G401 (cell line): ENCODE data around the gene SLC35G3. TPM values are rescaled to one million over a fixed set of nuclear protein-coding genes. Genes with fewer than 3 reads are reported as not detected.
"Not testable (repeated sequence)": the region's sequence is repeated elsewhere in the genome, so short reads cannot be mapped to it uniquely, and the experiment has no call there.

ENCODE experiments used
- DNase-seq: peaks from one replicate; pipeline ENCODE4 v3.0.0-alpha.2; 2015; ENCODE audit warnings: low spot score
- in situ Hi-C: cut with HindIII; loops from 2 replicates; pipeline ENCODE4 v1.10.0; 2016; ENCODE audit warnings: low sequenced_read_pairs, mixed read lengths
- total RNA-seq: library from RNA; depleted of rRNA; stranded (reverse); fragments of >200 nt; shearing (Covaris generic); gene quantifications from 2 replicates; pipeline ENCODE4 v1.2.3, GENCODE V29; 2014

The SLC35G3 gene
- total RNA-seq, 1 experiment from 2014 or later: not detected

GRCh38 chr17:35214192-35214591, 20.0 kb upstream of the SLC35G3 start:
- DNase-seq: no peak
- in situ Hi-C loops: no loop called here

DNA sequence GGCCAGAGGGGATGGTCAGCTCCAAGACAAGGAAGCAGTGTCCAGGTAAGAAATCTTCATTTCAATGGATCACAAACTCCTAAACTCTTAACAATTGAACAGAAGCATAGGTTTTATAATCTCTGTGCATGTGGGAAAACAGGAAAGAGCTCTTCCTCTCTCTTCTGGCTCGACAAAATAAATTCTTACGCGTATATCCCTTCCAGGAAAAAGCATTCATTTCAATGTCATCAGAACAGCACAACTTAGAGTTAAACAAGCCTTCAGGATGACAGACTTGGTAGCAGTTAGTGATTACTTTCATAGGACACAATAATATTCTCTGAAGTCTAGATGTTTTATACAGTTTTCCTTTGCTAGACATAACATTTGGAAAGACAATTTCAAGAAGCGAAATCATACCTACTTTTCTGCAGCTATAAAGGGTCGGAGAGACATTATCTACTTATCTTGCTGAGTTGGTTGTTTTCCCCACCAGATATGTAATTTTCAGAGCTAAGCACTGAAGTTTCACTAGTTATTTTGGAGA, 19.3 kb upstream of the SLC35G3 start:
- in situ Hi-C loops: no loop called here

GRCh38 chr17:35212668-35213067, 18.5 kb upstream of the SLC35G3 start:
- no peak for DNase-seq
- in situ Hi-C loops: no loop called here

More for the DNA sequence above, 19.3 kb upstream of the SLC35G3 start:
- DNase-seq: no peak

DNA sequence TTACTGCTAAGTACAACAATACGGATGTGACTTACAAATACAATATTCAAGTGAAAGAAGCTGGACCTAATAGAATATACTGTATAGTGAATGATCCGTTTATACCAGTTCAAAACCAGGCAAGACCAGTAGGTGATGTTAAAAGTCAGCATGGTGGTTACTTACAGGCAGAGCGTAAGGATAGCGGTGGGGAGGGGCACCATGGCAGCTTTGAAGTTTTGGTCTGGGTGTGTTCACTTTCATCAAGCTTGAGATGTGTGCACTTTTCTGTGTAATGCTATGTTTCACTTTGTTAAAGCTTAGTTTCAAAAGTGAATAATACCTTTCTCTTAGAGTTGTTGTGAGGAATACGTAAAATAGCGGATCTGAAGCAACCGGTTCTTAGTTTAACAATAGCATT, 16.5 kb upstream of the SLC35G3 start:
- in situ Hi-C loops: no loop called here

DNA sequence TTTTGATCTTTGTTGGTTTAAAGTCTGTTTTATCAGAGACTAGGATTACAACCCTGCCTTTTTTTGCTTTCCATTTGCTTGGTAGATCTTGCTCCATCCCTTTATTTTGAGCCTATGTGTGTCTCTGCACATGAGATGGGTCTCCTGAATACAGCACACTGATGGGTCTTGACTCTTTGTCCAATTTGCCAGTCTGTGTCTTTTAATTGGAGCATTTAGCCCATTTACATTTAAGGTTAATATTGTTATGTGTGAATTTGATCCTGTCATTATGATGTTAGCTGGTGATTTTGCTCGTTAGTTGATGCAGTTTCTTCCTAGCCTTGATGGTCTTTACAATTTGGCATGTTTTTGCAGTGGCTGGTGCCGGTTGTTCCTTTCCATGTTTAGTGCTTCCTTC, 8.4 kb upstream of the SLC35G3 start:
- DNase-seq, in situ Hi-C loops: not testable (repeated sequence)

More for the DNA sequence above, 16.5 kb upstream of the SLC35G3 start:
- no peak for DNase-seq

GRCh38 chr17:35195062-35195461, 869 bp upstream of the SLC35G3 start:
- in situ Hi-C loops, DNase-seq: not testable (repeated sequence)

DNA sequence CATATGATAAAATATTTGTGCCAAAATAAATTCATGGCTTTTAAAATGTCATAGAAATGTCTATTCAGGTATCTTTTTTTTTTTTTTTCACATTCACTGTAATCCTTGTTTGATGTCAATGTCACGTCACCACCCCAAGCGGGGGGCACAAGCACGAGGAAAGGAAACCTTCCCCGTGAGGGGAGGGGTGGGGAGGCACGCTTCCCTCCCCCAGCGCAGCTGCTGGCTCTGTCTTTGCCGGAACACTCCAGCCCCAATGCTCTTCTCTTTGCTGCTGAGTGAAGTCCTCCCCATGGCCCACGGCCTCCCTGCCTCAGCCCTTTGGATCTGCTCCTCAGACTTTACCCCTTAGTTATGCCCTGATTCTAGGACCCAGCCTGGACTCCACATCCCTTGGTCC, 1.5 kb downstream of the SLC35G3 start:
- in situ Hi-C loops: no loop called here
- DNase-seq: no peak

GRCh38 chr17:35191001-35191695, 3.0 kb downstream of the SLC35G3 start:
- no peak for DNase-seq
- in situ Hi-C loops: no loop called here

- in situ Hi-C loops: no loop called here
- no peak for DNase-seq
Measured at GRCh38 chr17:35189291-35189690, 4.9 kb downstream of the SLC35G3 start.

DNA sequence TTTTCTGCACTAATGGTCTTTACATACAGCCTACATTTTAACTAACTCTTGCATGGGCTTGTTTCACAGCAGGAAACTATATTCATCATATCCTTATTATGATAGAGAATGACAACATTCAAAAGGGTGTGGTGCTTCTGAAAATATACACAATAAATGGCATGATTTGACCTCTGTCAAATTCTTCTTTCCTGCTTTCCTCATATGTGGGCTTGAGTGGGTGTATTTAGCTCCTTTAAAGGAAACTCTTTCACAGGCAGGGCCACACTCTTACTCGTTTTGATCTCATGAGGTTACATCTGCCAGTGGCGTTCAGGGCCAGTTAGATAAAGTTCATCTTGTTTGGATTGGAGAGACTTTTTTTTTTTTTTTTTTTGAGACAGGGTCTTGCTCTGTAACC, 6.1 kb downstream of the SLC35G3 start:
- in situ Hi-C loops: no loop called here
- no peak for DNase-seq

DNA sequence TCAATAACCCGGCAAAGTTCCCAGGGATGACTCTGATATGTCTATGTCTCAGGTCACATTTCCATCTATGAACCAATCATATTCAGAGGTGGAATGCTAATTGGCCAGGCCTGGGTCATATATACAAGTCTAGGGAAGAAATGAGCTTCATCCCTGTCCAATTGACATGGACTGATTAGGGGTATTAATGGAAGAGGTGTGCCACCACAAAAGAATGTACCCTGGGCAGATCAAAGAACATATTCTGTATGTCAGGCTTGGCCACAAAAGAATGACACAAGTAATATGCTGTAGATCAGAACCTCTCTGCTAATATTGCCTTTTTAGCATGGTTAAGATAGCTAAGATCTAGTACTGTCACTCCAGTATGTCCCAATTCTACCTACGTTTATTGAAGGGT, 6.7 kb downstream of the SLC35G3 start:
- DNase-seq: no peak
- in situ Hi-C loops: no loop called here

GRCh38 chr17:35185849-35186248, 8.3 kb downstream of the SLC35G3 start:
- in situ Hi-C loops: no loop called here
- DNase-seq: no peak

- in situ Hi-C loops: no loop called here
- DNase-seq: no peak
Measured at GRCh38 chr17:35184274-35184673, 9.9 kb downstream of the SLC35G3 start.

DNA sequence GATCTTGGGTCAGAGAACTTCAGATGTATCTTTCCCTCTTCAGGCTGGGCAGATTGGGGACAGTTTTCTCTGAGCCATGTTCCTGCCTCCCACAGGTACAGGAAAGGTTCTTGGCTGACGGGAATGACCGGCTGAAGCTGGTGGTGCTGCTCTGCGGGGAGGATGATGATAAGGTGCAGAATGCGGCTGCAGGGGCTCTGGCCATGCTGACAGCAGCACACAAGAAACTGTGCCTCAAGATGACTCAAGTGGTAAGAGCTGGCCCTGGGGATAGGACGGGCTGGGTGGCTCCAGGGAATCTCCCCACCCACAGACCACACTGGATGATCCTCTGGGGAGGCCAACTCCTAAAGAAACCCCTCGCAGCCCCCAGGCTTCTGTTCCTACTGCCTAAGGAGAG, 10.9 kb downstream of the SLC35G3 start:
- in situ Hi-C loops: no loop called here
- no peak for DNase-seq

DNA sequence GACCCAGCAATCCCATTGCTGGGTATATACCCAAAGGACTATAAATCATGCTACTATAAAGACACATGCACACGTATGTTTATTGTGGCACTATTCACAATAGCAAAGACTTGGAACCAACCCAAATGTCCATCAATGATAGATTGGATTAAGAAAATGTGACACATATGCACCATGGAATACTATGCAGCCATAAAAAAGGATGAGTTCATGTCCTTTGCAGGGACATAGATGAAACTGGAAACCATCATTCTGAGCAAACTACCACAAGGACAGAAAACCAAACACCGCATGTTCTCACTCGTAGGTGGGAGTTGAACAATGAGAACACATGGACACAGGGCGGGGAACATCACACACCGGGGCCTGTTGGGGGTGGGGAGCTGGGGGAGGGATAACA, 14.8 kb downstream of the SLC35G3 start:
- in situ Hi-C loops, DNase-seq: not testable (repeated sequence)

- DNase-seq: no peak
- in situ Hi-C loops: no loop called here
Measured at GRCh38 chr17:35176897-35177296, 17.3 kb downstream of the SLC35G3 start.

DNA sequence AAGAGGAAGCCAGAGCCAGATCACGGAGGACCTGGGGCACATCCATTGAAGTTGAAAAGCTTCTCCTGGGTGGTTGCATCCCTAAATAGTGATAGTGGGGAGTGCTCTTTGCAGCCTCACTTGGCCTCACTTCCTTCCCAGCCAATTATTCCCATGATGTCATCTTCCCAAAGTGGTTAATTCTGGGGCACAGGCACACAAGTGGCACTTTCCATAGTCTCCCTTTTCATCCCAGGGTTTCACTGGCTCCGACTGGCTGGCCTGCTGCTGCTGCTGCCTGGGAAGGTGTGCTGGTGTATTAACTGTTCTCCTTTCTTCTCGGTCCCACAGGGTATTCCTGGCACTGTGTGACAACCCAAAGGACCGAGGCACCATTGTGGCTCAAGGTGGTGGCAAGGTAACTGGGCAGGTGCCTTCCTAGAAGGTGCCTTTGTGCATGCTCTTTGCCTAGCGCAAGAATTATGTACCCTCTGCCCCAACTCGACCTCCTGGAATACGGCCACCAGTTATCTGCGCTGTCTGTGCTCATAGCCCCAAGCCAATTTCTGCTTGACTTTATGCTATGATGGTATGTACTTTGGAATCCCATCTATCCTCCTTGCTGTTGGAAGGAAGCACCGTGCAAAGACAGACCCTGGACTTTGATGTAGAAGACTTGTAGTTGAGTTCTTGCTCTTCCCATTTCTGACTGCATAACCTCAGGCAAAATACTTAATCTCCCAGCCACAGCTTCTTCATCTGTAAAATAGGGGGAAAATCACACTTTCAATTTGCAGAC, 18.4 kb downstream of the SLC35G3 start:
- in situ Hi-C loops: no loop called here
- no peak for DNase-seq

GRCh38 chr17:35174835-35175334, 19.3 kb downstream of the SLC35G3 start:
- in situ Hi-C loops: no loop called here
- DNase-seq: no peak

DNA sequence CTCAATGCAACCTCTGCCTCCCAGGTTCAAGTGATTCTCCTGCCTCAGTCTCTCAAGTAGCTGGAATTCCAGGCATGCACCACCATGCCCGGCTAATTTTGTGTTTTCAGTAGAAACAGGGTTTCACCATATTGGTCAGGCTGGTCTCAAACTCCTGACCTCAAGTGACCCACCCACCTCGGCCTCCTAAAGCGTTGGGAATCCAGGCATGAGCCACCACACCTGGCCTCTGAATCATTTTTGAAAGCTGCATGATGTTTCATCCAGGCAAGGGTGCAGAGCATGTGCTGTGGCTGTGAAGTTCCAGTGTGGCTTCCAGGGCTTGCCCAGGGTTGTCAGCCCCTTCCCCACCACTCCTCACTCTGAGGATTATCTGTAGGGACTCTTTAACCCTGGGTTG, 21.9 kb downstream of the SLC35G3 start:
- in situ Hi-C loops, DNase-seq: not testable (repeated sequence)

DNA sequence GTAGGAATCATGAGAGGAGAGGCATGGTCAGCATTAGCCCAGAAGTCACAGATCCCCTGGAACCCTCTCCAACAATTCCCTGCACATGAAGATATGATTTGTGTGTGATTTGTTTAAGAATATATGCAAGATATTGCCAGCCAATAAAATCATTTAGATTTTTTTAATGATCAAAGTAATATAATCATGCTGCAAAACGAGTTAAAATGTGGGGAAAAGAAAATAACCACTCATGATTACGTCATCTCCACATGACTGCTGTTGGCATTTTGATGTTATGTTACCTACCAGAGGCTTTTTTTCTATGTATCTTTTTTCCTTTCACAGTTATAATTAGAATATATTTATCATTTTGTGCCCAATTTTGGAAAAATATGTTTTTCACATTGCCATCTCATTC, 22.4 kb downstream of the SLC35G3 start:
- in situ Hi-C loops: no loop called here
- DNase-seq: no peak
